ENCODE measurements around the gene SPHK2.

DNA sequence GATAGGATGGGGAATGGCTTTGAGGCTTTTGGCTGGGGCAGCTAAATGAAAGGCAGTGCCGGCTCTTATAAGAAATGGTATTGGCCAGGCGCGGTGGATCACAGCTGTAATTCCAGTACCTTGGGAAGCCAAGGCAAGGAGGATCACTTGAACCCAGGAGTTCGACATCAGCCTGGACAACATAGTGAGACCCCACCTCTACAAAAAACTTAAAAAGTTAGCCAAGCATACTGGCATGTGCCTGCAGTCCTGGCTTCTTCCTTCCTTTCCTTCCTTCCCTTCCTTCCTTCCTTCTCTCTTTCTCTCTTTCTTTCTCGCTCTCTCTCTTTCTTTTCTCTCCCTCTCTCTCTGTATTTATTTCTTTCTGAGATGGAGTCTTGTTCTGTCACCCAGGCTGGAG is 23.6 kb downstream of the SPHK2 start:
- TF ChIP-seq, protein P1, sequence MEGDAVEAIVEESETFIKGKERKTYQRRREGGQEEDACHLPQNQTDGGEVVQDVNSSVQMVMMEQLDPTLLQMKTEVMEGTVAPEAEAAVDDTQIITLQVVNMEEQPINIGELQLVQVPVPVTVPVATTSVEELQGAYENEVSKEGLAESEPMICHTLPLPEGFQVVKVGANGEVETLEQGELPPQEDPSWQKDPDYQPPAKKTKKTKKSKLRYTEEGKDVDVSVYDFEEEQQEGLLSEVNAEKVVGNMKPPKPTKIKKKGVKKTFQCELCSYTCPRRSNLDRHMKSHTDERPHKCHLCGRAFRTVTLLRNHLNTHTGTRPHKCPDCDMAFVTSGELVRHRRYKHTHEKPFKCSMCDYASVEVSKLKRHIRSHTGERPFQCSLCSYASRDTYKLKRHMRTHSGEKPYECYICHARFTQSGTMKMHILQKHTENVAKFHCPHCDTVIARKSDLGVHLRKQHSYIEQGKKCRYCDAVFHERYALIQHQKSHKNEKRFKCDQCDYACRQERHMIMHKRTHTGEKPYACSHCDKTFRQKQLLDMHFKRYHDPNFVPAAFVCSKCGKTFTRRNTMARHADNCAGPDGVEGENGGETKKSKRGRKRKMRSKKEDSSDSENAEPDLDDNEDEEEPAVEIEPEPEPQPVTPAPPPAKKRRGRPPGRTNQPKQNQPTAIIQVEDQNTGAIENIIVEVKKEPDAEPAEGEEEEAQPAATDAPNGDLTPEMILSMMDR (tag by site-specific recombination; IDR thresholded peaks at IDR 0.05), result no peak
- TF ChIP-seq ZNF112 (tag by site-specific recombination; IDR thresholded peaks at IDR 0.05), result no peak
- TF ChIP-seq YY1 (tag by site-specific recombination; IDR thresholded peaks at IDR 0.05), result no peak

Data from HEK293 (cell line).